CD4-positive, alpha-beta T cell treated with Interleukin-12 subunit alpha and Interleukin-12 subunit beta, for 1 hour (primary cell): Measurements from ENCODE around the gene TMPRSS6.

Source experiments
- DNase-seq: peaks from one replicate; pipeline ENCODE4 v3.0.0-alpha.2; 2020

TMPRSS6 gene

GRCh38 chr22:37115032-37115431, 5.5 kb upstream of the TMPRSS6 start:
- no peak for DNase-seq

GRCh38 chr22:37113757-37114156, 4.2 kb upstream of the TMPRSS6 start:
- no peak for DNase-seq

GRCh38 chr22:37112084-37112728, 2.7 kb upstream of the TMPRSS6 start:
- no peak for DNase-seq

GRCh38 chr22:37111156-37111717, 1.7 kb upstream of the TMPRSS6 start:
- DNase-seq = no peak

GRCh38 chr22:37107816-37108621, 1.5 kb downstream of the TMPRSS6 start:
- DNase-seq = no peak

- DNase-seq = no peak
Observed at GRCh38 chr22:37105990-37106389, 3.5 kb downstream of the TMPRSS6 start.

- no peak for DNase-seq
Observed at GRCh38 chr22:37105154-37105553, 4.4 kb downstream of the TMPRSS6 start.

- DNase-seq = no peak
Observed at GRCh38 chr22:37103656-37104452, 5.7 kb downstream of the TMPRSS6 start.

- no peak for DNase-seq
Observed at GRCh38 chr22:37103151-37103550, 6.4 kb downstream of the TMPRSS6 start.

GRCh38 chr22:37101311-37102066, 8.0 kb downstream of the TMPRSS6 start:
- no peak for DNase-seq

GRCh38 chr22:37100589-37101127, 8.9 kb downstream of the TMPRSS6 start:
- no peak for DNase-seq

GRCh38 chr22:37098976-37099591, 10.4 kb downstream of the TMPRSS6 start:
- peak; percentile 21 for DNase-seq

- DNase-seq = no peak
Observed at GRCh38 chr22:37097346-37097745, 12.2 kb downstream of the TMPRSS6 start.

- DNase-seq = no peak
Observed at GRCh38 chr22:37095113-37095512, 14.4 kb downstream of the TMPRSS6 start.

- no peak for DNase-seq
Observed at GRCh38 chr22:37094239-37094638, 15.3 kb downstream of the TMPRSS6 start.

GRCh38 chr22:37092997-37093396, 16.5 kb downstream of the TMPRSS6 start:
- DNase-seq = no peak

- no peak for DNase-seq
Observed at GRCh38 chr22:37091994-37092393, 17.5 kb downstream of the TMPRSS6 start.

- DNase-seq = no peak
Observed at GRCh38 chr22:37090920-37091695, 18.4 kb downstream of the TMPRSS6 start.

- DNase-seq = no peak
Observed at GRCh38 chr22:37089434-37089833, 20.1 kb downstream of the TMPRSS6 start.

GRCh38 chr22:37088750-37089408, 20.6 kb downstream of the TMPRSS6 start:
- no peak for DNase-seq
